Liver (tissue), 9 donors: Measurements from ENCODE around the gene GAGE10. TPM values are rescaled to one million over a fixed set of nuclear protein-coding genes. Genes with fewer than 3 reads are reported as not detected.

Source experiments
- DNase-seq: peaks from one replicate; pipeline ENCODE4 v3.0.0-alpha.2; 2017; ENCODE audit warnings: low spot score
- H3K27ac ChIP-seq, 2 donors: one replicate each; pipeline ENCODE4 v1.7.0; 2013; ENCODE audit warnings: inconsistent platforms in 2 of 2, low read length in 2 of 2, control low read depth in 1 of 2, low read depth in 1 of 2, mild to moderate bottlenecking in 1 of 2
- H3K27me3 ChIP-seq, 4 donors: one replicate each; pipeline versions ENCODE4 v1.6.1 to v1.7.0; 2013; ENCODE audit warnings: low read length in 3 of 4, inconsistent platforms in 1 of 4, mild to moderate bottlenecking in 1 of 4, moderate library complexity in 1 of 4; ENCODE audit not compliant: control insufficient read depth in 4 of 4, insufficient read depth in 4 of 4
- H3K36me3 ChIP-seq, 4 donors: one replicate each; pipeline versions ENCODE4 v1.6.1 to v1.7.0; 2013; ENCODE audit warnings: low read length in 3 of 4, mild to moderate bottlenecking in 3 of 4, low read depth in 1 of 4, moderate library complexity in 1 of 4; ENCODE audit not compliant: control insufficient read depth in 4 of 4, insufficient read depth in 3 of 4
- H3K4me1 ChIP-seq, 4 donors: one replicate each; pipeline versions ENCODE4 v1.6.1 to v1.7.0; 2013; ENCODE audit warnings: low read length in 3 of 4, mild to moderate bottlenecking in 3 of 4, moderate library complexity in 1 of 4; ENCODE audit not compliant: control insufficient read depth in 4 of 4, insufficient read depth in 4 of 4
- H3K4me3 ChIP-seq, 3 donors: one replicate each; pipeline versions ENCODE4 v1.6.1 to v1.7.0; 2013; ENCODE audit warnings: low read length in 3 of 3, control low read depth in 1 of 3, low read depth in 1 of 3, mild to moderate bottlenecking in 1 of 3
- H3K9ac ChIP-seq, 2 donors: one replicate each; pipeline ENCODE4 v1.7.0; 2013; ENCODE audit warnings: low read length in 2 of 2, mild to moderate bottlenecking in 2 of 2, moderate library complexity in 2 of 2, control low read depth in 1 of 2, low read depth in 1 of 2
- H3K9me3 ChIP-seq, 4 donors: one replicate each; pipeline versions ENCODE4 v1.6.1 to v1.7.0; 2013; ENCODE audit warnings: low read length in 3 of 4; ENCODE audit not compliant: control insufficient read depth in 4 of 4
- EGR1 ChIP-seq, 2 donors: IDR thresholded peaks; 2 replicates each; pipeline ENCODE4 v1.6.1; 2016 to 2018; ENCODE audit warnings: antibody characterized with exemption in 2 of 2, low read depth in 2 of 2
- FOXA1 ChIP-seq: IDR thresholded peaks from 2 replicates; pipeline ENCODE4 v1.6.1; 2016; ENCODE audit warnings: antibody characterized with exemption
- FOXA2 ChIP-seq: IDR thresholded peaks from 2 replicates; pipeline ENCODE4 v1.6.1; 2016; ENCODE audit warnings: antibody characterized with exemption
- GABPA ChIP-seq, 2 donors: IDR thresholded peaks in 1 of 2; conservative IDR thresholded peaks in 1 of 2; 2 replicates each; pipeline ENCODE4 v1.6.1; 2016; ENCODE audit warnings: antibody characterized with exemption in 2 of 2, mild to moderate bottlenecking in 1 of 2, moderate library complexity in 1 of 2
- HNF4A ChIP-seq, 2 donors: conservative IDR thresholded peaks; 2 replicates each; pipeline ENCODE4 v1.6.1; 2016; ENCODE audit warnings: antibody characterized with exemption in 2 of 2, mild to moderate bottlenecking in 2 of 2
- HNF4G ChIP-seq: IDR thresholded peaks from 2 replicates; pipeline ENCODE4 v1.6.1; 2016; ENCODE audit warnings: antibody characterized with exemption
- JUND ChIP-seq, 2 donors: IDR thresholded peaks; 2 replicates each; pipeline ENCODE4 v1.6.1; 2016; ENCODE audit warnings: antibody characterized with exemption in 2 of 2
- NR2F2 ChIP-seq: IDR thresholded peaks from 2 replicates; pipeline ENCODE4 v1.6.1; 2016; ENCODE audit warnings: antibody characterized with exemption
- RAD21 ChIP-seq, 2 donors: IDR thresholded peaks; 2 replicates each; pipeline ENCODE4 v1.6.1; 2016; ENCODE audit warnings: antibody characterized with exemption in 2 of 2, mild to moderate bottlenecking in 2 of 2
- RXRA ChIP-seq, 2 donors: IDR thresholded peaks; 2 replicates each; pipeline ENCODE4 v1.6.1; 2017 to 2018; ENCODE audit warnings: antibody characterized with exemption in 2 of 2, mild to moderate bottlenecking in 1 of 2
- SP1 ChIP-seq: IDR thresholded peaks from 2 replicates; pipeline ENCODE4 v1.6.1; 2018; ENCODE audit warnings: antibody characterized with exemption, mild to moderate bottlenecking
- TAF1 ChIP-seq: conservative IDR thresholded peaks from 2 replicates; pipeline ENCODE4 v1.6.1; 2016; ENCODE audit warnings: antibody characterized with exemption, mild to moderate bottlenecking
- YY1 ChIP-seq: IDR thresholded peaks from 2 replicates; pipeline ENCODE4 v1.6.1; 2016; ENCODE audit warnings: antibody characterized with exemption, mild to moderate bottlenecking
- WGBS: extraction: QIAGEN DNeasy Blood & Tissue Kit; methylation state at CpG from one replicate; pipeline ENCODE4 v1.1.7; 2013; 5-methylcytosine and 5-hydroxymethylcytosine counted together
- polyA plus RNA-seq, 2 donors: library from polyadenylated mRNA; stranded (reverse) in 1 of 2; unstranded in 1 of 2; fragments of 200-250 nt in 1 of 2; fragments of >200 nt in 1 of 2; fragmentation: Nextera tagmentation in 1 of 2; extraction: Ambion mirVana in 1 of 2; gene quantifications; one replicate each; pipeline versions ENCODE4 v1.2.1 to v1.2.3, GENCODE V29; 2013 to 2015
- total RNA-seq, 2 donors: library from RNA; depleted of rRNA; stranded (reverse); fragments of >200 nt; gene quantifications; one replicate each; pipeline ENCODE4 v1.2.3, GENCODE V29; 2014
- TF ChIP-seq, protein P1 (sequence below): IDR thresholded peaks from 2 replicates; pipeline ENCODE4 v1.6.1; 2016; ENCODE audit warnings: antibody characterized with exemption, mild to moderate bottlenecking
- TF ChIP-seq, protein P2 (sequence below): IDR thresholded peaks from 2 replicates; pipeline ENCODE4 v1.6.1; 2016; ENCODE audit warnings: antibody characterized with exemption
- TF ChIP-seq, protein P3 (sequence below): IDR thresholded peaks from 2 replicates; pipeline ENCODE4 v1.6.1; 2016; ENCODE audit warnings: antibody characterized with exemption
- TF ChIP-seq, protein P4 (sequence below): IDR thresholded peaks from 2 replicates; pipeline ENCODE4 v1.6.1; 2016; ENCODE audit warnings: antibody characterized with exemption
- donor health status: healthy.
- donor health status: healthy.
- donor health status: healthy.
- donor health status: healthy.
- donor health status: healthy.

The GAGE10 gene
- total and polyA plus RNA-seq, 4 donors: not detected

DNA sequence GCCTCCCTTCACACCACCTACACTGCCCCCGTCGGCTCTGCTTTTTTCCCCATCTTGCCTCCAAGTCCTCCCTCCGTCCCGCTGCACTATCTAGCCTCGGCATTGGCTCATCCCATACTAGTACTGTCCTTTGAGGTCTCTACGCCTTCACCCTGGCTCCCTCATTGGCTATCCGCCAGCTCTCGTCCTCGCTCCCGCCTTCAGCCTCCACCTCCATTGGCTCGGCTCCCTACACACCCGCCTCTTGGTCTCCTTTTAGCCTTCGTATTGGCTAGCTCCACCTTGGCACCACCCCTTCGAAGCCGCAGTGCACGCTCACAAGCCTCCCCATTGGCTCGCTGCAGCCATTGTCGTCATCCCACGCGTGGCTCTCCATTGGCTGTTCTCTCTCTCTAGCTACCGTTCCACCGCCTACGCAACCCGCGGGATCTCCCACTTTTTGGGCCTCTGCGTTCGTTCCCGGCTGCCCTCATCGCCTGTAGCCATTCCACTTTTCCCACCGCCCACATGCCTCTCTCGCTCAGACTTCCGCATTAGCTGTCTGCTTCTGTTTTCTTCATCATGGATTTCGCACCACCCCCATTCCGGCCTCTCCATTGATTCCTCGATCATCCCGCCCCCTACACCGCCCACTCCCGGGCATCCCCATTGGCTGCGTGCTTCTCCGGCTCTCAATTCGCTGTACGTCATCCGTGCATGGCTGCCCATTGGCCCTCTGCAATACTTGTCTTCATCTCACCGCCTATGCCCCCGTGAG is 34.3 kb upstream of the GAGE10 start (continued):
- TF ChIP-seq, protein P1, sequence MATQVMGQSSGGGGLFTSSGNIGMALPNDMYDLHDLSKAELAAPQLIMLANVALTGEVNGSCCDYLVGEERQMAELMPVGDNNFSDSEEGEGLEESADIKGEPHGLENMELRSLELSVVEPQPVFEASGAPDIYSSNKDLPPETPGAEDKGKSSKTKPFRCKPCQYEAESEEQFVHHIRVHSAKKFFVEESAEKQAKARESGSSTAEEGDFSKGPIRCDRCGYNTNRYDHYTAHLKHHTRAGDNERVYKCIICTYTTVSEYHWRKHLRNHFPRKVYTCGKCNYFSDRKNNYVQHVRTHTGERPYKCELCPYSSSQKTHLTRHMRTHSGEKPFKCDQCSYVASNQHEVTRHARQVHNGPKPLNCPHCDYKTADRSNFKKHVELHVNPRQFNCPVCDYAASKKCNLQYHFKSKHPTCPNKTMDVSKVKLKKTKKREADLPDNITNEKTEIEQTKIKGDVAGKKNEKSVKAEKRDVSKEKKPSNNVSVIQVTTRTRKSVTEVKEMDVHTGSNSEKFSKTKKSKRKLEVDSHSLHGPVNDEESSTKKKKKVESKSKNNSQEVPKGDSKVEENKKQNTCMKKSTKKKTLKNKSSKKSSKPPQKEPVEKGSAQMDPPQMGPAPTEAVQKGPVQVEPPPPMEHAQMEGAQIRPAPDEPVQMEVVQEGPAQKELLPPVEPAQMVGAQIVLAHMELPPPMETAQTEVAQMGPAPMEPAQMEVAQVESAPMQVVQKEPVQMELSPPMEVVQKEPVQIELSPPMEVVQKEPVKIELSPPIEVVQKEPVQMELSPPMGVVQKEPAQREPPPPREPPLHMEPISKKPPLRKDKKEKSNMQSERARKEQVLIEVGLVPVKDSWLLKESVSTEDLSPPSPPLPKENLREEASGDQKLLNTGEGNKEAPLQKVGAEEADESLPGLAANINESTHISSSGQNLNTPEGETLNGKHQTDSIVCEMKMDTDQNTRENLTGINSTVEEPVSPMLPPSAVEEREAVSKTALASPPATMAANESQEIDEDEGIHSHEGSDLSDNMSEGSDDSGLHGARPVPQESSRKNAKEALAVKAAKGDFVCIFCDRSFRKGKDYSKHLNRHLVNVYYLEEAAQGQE: peak; percentile 69
- TF ChIP-seq RXRA (IDR thresholded peaks at IDR 0.05): peak; percentile 3 to 34
- TF ChIP-seq EGR1 (IDR thresholded peaks at IDR 0.05; ENCODE audit: low read depth in 2 of 2): peak; percentile 94
- peak; percentile 85 for TF ChIP-seq YY1
- no peak for TF ChIP-seq FOXA1
- TF ChIP-seq SP1: peak; percentile 87
- peak; percentile 65 for TF ChIP-seq TAF1

DNA sequence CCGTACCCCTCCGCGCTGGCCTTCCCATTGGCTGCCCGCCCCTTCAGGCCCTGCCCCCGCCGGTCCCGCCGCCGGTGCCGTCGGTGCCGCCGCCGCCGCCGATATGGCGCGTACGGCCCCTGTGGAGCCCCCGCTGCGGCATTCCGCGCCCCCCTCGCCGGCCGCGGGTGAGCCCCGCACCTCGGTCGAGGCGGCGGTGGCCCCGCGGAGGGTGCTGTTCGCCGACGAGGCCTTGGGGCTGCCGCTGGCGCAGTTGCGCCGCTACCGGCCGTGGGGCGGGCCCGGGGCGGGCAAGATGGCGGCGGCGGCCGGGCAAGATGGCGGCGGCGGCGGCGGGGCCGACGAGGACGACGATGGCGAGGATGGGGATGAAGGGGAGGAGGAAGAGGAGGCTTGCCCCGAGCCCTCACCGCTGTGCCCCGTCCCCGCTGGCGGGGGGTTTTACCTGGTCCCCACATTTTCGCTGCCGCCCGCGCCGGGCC is 33.6 kb upstream of the GAGE10 start, which contains the start of gene PPP1R3F:
PPP1R3F (plus strand) TSS at position 27 of the 482 bp plus-strand sequence; CDS start at position 104, 77 bp downstream.
- under 1% methylated on average over 70 of the region's 70 CpGs for WGBS
- no peaks in the 10 kb centered on the region for H3K27me3 ChIP-seq
- no peak for DNase-seq
- TF ChIP-seq, protein P2, sequence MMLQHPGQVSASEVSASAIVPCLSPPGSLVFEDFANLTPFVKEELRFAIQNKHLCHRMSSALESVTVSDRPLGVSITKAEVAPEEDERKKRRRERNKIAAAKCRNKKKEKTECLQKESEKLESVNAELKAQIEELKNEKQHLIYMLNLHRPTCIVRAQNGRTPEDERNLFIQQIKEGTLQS: no peak
- TF ChIP-seq RAD21 (IDR thresholded peaks at IDR 0.05) (no peak), YY1 (peak; percentile 57)
- H3K4me1 ChIP-seq: peaks cover 9 to 43% (median 29%) of the 10 kb centered on the region in 4 donors
- H3K9me3 ChIP-seq: no peaks in the 10 kb centered on the region
- H3K36me3 ChIP-seq: no peaks in the 10 kb centered on the region
- H3K9ac ChIP-seq: peak within 1 kb of the TSS; percentile 48 to 94
- peak within 1 kb of the TSS; percentile 92 to 99 for H3K27ac ChIP-seq
- H3K4me3 ChIP-seq: peak within 1 kb of the TSS; percentile 71 to 81 (median 76)

DNA sequence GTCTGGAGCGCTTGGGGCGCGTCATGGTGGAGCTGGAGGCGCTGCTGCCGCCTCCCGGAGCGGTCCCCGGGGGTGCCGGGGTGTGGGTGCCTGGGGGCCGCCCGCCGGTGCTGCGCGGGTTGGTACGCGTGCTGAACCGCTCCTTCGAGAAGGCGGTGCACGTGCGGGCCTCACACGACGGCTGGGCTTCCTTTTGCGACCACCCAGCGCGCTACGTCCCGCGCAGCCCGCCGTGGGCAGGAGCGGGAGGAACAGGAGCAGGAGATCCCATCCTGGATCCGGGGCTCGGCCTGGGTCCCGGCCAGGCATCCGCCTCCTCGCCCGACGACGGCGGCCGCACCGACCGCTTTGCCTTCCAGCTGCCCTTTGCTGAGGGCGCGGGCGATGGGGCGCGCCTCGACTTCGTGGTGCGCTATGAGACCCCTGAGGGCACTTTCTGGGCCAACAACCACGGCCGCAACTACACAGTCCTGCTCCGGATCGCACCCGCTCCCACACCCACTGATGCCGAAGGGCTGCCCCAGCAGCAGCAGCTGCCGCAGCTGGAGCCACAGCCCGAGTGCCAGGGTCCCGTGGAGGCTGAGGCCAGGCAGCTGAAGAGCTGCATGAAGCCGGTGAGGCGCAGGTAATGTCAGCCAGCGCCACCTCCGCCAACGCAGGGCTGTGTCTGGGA is 33.1 kb upstream of the GAGE10 start:
- H3K27me3 ChIP-seq: no peaks in the 10 kb centered on the region
- H3K27ac ChIP-seq: peak overlapping the region; percentile 92 to 99
- peak overlapping the region in 2 of 3 donors; percentile 65 to 81 for H3K4me3 ChIP-seq
- no peaks in the 10 kb centered on the region for H3K36me3 ChIP-seq
- no peaks in the 10 kb centered on the region for H3K9me3 ChIP-seq
- no peak for DNase-seq
- peaks cover 9 to 46% (median 29%) of the 10 kb centered on the region in 4 donors for H3K4me1 ChIP-seq
- WGBS: 52% methylated on average over 66 of the region's 66 CpGs
- TF ChIP-seq HNF4G: no peak
- no peak for TF ChIP-seq JUND (IDR thresholded peaks at IDR 0.05)
- TF ChIP-seq, protein P3, sequence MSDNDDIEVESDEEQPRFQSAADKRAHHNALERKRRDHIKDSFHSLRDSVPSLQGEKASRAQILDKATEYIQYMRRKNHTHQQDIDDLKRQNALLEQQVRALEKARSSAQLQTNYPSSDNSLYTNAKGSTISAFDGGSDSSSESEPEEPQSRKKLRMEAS: no peak
- TF ChIP-seq, protein P2: no peak
- TF ChIP-seq GABPA (IDR thresholded peaks at IDR 0.05 in 1 of 2, conservative IDR thresholded peaks at IDR 0.05 in 1 of 2): no peak
- TF ChIP-seq EGR1 (IDR thresholded peaks at IDR 0.05; ENCODE audit: low read depth in 2 of 2): no peak
- TF ChIP-seq FOXA1: no peak
- TF ChIP-seq, protein P1: no peak
- TF ChIP-seq SP1: no peak
- TF ChIP-seq RXRA (IDR thresholded peaks at IDR 0.05): no peak
- no peak for TF ChIP-seq TAF1
- TF ChIP-seq FOXA2: no peak
- TF ChIP-seq NR2F2: no peak
- TF ChIP-seq RAD21 (IDR thresholded peaks at IDR 0.05): no peak
- TF ChIP-seq, protein P4, sequence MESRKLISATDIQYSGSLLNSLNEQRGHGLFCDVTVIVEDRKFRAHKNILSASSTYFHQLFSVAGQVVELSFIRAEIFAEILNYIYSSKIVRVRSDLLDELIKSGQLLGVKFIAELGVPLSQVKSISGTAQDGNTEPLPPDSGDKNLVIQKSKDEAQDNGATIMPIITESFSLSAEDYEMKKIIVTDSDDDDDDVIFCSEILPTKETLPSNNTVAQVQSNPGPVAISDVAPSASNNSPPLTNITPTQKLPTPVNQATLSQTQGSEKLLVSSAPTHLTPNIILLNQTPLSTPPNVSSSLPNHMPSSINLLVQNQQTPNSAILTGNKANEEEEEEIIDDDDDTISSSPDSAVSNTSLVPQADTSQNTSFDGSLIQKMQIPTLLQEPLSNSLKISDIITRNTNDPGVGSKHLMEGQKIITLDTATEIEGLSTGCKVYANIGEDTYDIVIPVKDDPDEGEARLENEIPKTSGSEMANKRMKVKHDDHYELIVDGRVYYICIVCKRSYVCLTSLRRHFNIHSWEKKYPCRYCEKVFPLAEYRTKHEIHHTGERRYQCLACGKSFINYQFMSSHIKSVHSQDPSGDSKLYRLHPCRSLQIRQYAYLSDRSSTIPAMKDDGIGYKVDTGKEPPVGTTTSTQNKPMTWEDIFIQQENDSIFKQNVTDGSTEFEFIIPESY: no peak
- no peak for TF ChIP-seq HNF4A (conservative IDR thresholded peaks at IDR 0.05)
- no peak overlapping the region for H3K9ac ChIP-seq
